ENCODE results near the gene PDCD4. TPM values are rescaled to one million over a fixed set of nuclear protein-coding genes. Genes with fewer than 3 reads are reported as not detected.

The PDCD4 gene
- total RNA-seq, 2 experiments from 2014 or later = 59.0 to 116 TPM

DNA sequence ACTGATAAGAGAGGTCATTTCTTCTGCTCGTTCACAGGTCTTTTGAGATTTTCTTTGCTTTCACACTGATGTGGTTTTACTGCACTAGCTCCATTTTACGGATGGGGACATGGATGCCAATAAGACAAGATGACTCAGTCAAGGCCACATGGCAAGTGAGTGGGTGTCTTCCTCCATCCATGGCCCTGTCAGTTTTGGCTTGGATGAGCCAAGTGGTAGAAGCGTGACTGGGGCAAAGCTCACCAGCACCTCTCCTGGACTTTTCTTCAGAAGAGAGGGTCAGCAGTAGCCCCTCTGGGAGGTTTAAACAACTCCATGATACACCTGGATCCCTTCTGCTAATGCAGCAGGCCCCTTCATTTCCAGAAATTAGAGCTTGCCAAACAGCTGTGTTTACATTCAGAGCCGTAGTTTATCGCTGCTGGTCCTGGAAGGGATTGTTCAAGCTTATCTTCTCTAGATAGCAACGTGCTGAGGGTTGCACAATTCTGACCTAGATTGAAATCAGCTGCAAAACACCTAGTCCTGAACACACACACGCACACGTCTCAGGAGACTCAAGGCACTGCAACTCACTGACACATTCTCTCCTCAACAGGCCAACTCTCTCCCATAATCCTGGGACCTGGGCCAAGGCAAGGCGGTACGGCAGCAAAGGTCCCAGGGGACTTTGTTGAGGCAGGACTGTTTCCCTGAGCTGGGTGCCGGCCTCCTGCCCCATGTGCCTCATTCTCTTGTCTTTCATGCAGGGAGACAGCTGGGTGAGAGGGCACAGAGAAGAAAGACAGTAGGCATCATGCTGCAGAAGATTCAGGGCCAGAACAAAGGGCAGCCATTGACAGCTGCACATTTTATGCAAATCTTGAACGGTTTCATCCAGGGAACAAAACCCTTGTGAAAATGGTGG is 14.2 kb upstream of the PDCD4 start:
- POLR2A ChIA-PET = interaction anchor here (0.6 to 5.5 kb wide), 16 partner anchors 10 to 239 kb away, joined by 3 to 121 read pairs (median 4); partner anchors contain the start of gene PDCD4
- H3K4me3 ChIP-seq (ENCODE audit: low read depth, low read length, poor library complexity, severe bottlenecking) = peak overlapping the region; percentile 11
- H3K9me3 ChIP-seq (ENCODE audit: low read length) = no peaks in the 10 kb centered on the region
- no peaks in the 10 kb centered on the region for H3K36me3 ChIP-seq (ENCODE audit: insufficient read depth, low read length)
- CTCF ChIA-PET (ENCODE audit: unreplicated experiment) = interaction anchor here (0.6 to 5.3 kb wide), 6 partner anchors 10 to 418 kb away, joined by 3 to 39 read pairs (median 6); partner anchors contain the start of genes BBIP1 and SHOC2
- no TSS peak for BruUV-seq (replicated peaks)
- H2AFZ ChIP-seq (ENCODE audit: low read length) = peak overlapping the region; percentile 42; the same call in 1 of the 2 replicates
- no peaks in the 10 kb centered on the region for H3K79me2 ChIP-seq (ENCODE audit: insufficient read depth, low read depth, low read length)
- H3K9me2 ChIP-seq (ENCODE audit: insufficient read depth, low read length) = no peaks in the 10 kb centered on the region
- H3K4me1 ChIP-seq (ENCODE audit: insufficient read depth, low read length, poor library complexity, severe bottlenecking) = peaks cover 75% of the 10 kb centered on the region
- no peaks in the 10 kb centered on the region for H4K20me1 ChIP-seq (ENCODE audit: insufficient read depth, low read length)
- TF ChIP-seq, protein P1, sequence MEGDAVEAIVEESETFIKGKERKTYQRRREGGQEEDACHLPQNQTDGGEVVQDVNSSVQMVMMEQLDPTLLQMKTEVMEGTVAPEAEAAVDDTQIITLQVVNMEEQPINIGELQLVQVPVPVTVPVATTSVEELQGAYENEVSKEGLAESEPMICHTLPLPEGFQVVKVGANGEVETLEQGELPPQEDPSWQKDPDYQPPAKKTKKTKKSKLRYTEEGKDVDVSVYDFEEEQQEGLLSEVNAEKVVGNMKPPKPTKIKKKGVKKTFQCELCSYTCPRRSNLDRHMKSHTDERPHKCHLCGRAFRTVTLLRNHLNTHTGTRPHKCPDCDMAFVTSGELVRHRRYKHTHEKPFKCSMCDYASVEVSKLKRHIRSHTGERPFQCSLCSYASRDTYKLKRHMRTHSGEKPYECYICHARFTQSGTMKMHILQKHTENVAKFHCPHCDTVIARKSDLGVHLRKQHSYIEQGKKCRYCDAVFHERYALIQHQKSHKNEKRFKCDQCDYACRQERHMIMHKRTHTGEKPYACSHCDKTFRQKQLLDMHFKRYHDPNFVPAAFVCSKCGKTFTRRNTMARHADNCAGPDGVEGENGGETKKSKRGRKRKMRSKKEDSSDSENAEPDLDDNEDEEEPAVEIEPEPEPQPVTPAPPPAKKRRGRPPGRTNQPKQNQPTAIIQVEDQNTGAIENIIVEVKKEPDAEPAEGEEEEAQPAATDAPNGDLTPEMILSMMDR (conservative IDR thresholded peaks at IDR 0.05; ENCODE audit: low read length) = no peak
- no peak for TF ChIP-seq EZH2phosphoT487 (IDR thresholded peaks at IDR 0.05; ENCODE audit: borderline replicate concordance, low read depth, low read length)
- H3K27ac ChIP-seq (ENCODE audit: low read depth, low read length, poor library complexity, severe bottlenecking) = peak overlapping the region; percentile 91
- H3K4me2 ChIP-seq (ENCODE audit: low read length) = peak overlapping the region; percentile 75
- peak; percentile 84 for DNase-seq (ENCODE audit: low spot score)
- intact Hi-C loops (cut with micrococcal nuclease; ENCODE audit: unreplicated experiment) = loop anchor here (1.0 kb wide), 2 partner anchors 14 to 36 kb away; no protein-coding TSS in a partner anchor

DNA sequence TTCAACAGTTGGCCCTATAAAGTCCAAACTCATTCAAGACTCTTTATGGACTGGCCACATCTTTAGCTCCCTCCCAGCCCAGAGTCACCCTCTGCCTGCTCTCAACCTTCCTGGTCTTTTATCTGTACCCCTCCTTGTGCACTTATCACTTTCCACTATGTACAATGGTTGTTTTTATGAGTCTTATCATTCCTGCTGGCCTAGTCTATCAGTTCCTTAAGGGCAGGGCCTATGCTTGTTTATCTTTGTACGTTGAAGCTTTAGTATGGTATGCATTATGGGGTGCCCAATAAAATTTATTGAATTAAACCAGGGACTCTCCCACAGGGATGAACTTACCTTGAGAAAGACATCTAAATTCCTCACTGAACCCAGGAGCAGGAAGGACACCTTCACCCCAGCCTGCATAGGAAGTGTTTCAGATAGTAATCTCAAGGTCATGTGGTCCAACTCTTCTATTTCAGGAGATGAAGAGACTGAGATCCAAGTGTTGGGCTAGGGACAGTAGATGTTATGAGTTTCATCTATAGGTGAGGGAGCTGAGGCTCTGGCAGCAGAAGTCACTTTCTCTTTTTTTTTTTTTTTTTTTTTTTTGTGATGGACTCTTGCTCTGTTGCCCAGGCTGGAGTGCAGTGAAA is 13.3 kb upstream of the PDCD4 start:
- intact Hi-C loops (cut with micrococcal nuclease; ENCODE audit: unreplicated experiment) = no loop called here
- BruUV-seq (replicated peaks) = no TSS peak

More for the DNA sequence above, 13.3 kb upstream of the PDCD4 start:
- no peaks in the 10 kb centered on the region for H4K20me1 ChIP-seq (ENCODE audit: insufficient read depth, low read length)
- ChIA-PET POLR2A (interaction anchor here (0.6 to 5.5 kb wide), 16 partner anchors 9 to 240 kb away, joined by 3 to 121 read pairs (median 4); partner anchors contain the start of genes BBIP1 and PDCD4), CTCF (ENCODE audit: unreplicated experiment) (interaction anchor here (0.6 to 5.3 kb wide), 5 partner anchors 9 to 419 kb away, joined by 3 to 39 read pairs (median 7); partner anchors contain the start of genes BBIP1 and SHOC2)
- no peaks in the 10 kb centered on the region for H3K36me3 ChIP-seq (ENCODE audit: insufficient read depth, low read length)
- H3K4me2 ChIP-seq (ENCODE audit: low read length) = peak overlapping the region; percentile 75
- TF ChIP-seq EZH2phosphoT487 (IDR thresholded peaks at IDR 0.05; ENCODE audit: borderline replicate concordance, low read depth, low read length) = no peak
- TF ChIP-seq, protein P1 (conservative IDR thresholded peaks at IDR 0.05; ENCODE audit: low read length) = no peak
- DNase-seq (ENCODE audit: low spot score) = no peak
- peak overlapping the region; percentile 11 for H3K4me3 ChIP-seq (ENCODE audit: low read depth, low read length, poor library complexity, severe bottlenecking)
- peak overlapping the region; percentile 91 for H3K27ac ChIP-seq (ENCODE audit: low read depth, low read length, poor library complexity, severe bottlenecking)
- no peaks in the 10 kb centered on the region for H3K79me2 ChIP-seq (ENCODE audit: insufficient read depth, low read depth, low read length)
- H3K9me2 ChIP-seq (ENCODE audit: insufficient read depth, low read length) = no peaks in the 10 kb centered on the region
- peak overlapping the region; percentile 42; the same call in 1 of the 2 replicates for H2AFZ ChIP-seq (ENCODE audit: low read length)
- H3K4me1 ChIP-seq (ENCODE audit: insufficient read depth, low read length, poor library complexity, severe bottlenecking) = peaks cover 75% of the 10 kb centered on the region
- no peaks in the 10 kb centered on the region for H3K9me3 ChIP-seq (ENCODE audit: low read length)
